SKM-1 treated with dmso at 0.1 percent for 144 hours (cell line): ENCODE data around the gene ZNF575.
"Not testable (repeated sequence)": the region's sequence is repeated elsewhere in the genome, so short reads cannot be mapped to it uniquely, and the experiment has no call there.

Experiments used
- DNase-seq: peaks from one replicate; lab custom pipeline; 2025; ENCODE audit not compliant: unreplicated experiment; lab: John Stamatoyannopoulos, UW

ZNF575 gene

DNA sequence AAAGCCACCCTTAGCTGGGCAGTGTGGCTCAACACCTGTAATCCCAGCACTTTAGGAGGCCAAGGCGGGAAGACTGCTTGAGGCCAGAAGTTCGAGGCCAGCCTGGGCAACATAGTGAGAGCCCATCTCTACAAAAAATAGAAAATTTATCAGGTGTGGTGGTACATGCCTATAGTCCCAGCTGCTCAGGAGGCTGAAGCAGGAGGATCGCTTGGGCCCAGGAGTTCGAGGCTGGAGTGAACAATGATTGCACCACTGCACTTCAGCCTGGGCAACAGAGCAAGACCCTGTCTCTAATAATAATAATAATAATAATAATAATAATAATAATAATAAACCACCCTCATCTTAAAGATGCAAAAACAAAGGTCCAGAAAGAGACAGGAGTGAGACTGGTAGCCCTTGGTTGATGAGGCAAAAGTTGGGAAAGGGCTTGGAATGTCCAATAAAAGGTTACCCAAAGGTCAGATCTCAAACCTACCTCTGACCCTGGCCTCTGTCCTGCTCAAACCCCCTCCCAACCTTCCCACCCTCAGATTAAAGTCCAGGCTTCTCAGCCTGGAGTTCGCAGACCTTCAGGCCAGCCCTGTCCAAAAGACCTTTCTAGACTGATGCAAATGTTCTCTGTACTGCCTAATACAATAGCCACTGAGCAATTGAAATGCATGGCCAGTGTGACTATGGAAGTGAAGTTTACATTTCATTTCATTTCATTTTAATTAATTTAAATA lies 9.1 kb downstream of the ZNF575 start:
- DNase-seq = no peak

DNA sequence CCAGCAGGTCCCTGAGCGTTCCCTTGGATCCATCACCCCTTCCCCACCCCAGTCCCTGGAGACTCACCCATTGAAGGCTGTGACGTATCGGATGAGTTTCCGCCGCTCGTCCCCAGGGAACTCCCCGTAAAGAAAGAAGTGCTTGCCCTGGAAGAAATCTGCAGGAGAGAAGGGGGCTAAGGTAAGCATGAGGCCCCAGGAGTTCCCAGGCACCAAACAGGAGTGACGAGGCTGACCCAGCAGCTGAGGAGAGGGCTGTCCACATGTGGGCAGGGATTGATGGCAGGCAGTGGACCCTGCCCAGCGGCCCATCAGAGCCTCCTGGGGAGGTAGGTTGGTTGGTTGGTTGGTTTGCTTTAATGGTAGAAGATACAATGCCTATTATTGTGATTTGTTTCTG lies 11.1 kb downstream of the ZNF575 start:
- DNase-seq = no peak

DNA sequence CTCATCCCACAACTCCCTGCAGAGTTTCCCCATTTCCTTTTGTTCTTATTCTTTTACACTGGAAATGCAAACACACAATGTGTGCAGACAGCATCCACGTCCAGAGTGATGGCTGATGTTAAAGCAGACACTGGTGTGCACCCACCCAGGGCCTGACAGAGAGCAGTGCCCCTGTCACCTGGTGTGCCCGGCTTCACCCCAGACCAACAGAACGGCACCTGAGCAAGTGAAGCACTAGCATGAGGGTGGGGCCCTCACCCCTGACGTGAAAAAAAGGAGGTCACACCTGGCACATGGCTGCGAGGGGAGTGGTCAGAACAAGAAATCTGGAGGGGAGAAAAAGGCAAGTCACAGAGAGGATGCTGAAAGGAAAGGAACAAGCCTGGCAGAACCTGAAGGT lies 12.3 kb downstream of the ZNF575 start:
- no peak for DNase-seq

DNA sequence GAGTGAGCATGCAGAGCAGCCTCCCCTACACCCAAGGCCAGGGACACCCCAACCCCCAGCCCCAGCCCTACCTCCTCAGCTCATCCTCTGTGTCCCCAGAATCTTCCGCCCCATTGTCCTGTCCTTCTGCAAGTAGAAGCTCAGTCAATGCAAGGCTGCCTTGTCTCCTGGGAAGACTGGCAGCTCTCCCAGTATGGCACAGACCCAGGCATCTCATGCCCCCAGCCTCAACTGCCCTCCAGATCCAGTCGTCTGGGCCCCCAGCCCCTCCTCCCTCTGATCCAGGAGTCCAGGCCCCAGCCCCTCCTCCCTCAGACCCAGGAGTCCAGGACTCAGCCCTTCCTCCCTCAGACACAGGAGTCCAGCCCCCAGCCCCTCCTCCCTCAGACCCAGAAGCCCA lies 13.0 kb downstream of the ZNF575 start:
- DNase-seq = no peak

DNA sequence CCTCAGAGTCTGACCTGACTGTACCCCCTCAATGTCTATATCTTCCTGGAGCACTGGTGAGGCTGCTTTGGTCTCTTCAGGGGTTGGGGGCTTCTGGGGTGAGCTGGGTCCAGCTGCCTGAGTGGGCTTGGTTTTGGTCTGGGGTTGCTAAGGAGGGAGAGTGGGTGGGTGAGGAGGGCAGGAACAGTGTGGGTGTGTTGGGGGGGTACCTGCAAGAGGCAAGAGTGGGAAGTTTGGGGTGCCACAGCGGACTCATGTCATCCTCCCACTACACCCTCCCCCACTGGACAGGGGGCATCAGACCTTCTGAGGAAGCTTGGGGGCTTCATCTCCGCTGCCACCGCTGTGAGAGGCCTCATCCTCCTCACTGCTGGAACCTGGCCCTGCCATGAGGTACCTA lies 13.6 kb downstream of the ZNF575 start:
- DNase-seq = no peak

DNA sequence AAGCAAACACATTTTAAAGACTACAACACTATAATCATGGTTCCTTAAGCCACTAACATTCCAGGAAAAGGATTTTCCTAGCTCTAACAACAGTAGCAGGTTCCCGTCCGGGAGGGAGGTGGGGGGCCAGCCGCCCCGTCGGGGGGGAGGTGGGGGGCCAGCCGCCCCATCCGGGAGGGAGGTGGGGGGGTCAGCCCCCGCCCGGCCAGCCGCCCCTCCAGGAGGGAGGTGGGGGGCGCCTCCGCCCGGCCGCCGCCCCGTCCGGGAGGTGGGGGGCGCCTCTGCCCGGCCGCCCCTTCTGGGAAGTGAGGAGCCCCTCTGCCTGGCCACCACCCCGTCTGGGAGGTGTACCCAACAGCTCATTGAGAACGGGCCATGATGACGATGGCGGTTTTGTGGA lies 14.9 kb downstream of the ZNF575 start:
- not testable (repeated sequence) for DNase-seq

DNA sequence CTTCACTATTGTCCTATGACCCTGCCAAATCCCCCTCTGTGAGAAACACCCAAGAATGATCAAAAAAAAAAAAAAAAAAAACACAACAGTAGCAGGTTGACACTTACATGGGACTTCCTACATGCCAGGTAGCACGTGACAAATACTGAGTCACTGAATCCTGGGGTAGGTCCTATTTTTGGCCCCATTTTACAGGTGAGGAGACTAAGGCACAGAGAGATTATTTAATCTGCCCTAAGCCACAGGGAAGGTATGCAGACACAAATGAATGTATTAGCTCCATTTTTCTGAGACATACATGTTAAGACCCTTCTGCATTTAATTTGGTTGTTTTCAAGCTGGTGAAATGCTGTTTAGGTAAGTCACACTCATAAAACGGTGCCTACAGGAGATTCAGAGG lies 15.7 kb downstream of the ZNF575 start:
- DNase-seq = no peak

DNA sequence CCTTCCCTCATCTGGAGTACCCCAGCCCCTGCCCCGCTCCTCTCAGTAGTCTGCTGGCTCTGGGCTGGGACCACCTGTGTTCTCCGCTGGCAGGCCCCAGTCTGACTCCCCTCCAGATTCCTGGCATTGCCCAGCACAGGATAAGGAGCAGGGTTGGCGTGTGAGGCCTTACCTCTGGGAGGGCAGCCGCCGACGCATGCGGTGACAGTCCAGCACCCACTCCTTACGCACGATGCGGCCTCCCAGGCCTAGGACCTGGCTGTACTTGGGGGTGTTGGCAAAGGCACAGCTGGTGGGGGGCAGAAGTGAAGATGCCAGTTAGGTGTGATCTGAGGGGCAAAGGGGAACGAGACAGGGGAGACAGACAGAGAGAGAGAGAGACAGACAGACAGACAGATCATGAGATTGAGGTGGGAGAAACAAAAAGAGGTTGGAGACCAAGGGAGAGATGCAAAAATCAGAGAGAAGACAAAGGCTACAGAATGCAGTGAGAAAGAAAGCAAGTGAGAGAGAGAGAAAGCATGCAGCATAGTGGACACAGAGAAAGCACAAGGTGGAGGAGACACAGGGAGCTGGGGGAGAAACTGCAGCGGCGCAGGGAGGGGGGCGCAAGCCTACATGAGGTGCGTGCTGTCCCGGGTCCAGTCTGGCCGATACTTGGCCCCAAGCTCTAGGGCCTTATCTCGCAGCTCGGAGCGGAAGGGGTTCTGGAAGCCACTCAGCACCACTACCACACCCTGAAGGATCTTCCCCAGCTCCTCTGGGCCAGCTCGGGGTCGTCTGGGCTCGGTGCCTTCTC lies 18.6 kb downstream of the ZNF575 start:
- DNase-seq = no peak

DNA sequence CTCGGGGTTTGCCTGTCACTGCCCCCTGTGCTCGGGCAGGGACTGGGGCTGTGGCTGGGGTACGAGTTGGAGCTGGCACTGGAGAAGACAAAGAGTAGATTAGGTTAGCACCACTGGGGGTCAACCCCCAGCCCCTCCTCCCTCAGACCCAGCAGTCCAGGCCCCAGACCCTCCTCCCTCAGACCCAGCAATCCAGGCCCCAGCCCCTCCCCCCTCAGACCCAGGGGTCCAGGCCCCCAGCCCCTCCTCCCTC lies 19.1 kb downstream of the ZNF575 start:
- DNase-seq = no peak

DNA sequence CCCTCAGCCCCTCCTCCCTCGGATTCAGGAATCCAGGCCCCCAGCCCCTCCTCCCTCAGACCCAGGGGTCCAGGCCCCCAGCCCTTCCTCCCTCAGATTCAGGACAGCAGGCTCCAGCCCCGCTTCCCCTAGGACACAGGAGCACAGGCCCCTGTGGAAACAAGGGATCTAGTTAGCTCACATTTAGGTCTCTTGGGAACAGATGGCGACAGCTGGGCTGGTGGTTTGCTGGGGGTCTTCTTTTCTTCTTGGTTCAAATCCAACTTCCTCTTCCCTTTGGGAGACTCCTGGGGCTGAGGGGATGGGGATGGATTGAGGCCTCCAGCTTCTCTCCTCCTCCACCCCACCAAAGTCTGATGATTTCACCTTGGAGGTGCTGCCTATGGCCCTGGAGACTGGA lies 19.6 kb downstream of the ZNF575 start:
- DNase-seq = no peak

DNA sequence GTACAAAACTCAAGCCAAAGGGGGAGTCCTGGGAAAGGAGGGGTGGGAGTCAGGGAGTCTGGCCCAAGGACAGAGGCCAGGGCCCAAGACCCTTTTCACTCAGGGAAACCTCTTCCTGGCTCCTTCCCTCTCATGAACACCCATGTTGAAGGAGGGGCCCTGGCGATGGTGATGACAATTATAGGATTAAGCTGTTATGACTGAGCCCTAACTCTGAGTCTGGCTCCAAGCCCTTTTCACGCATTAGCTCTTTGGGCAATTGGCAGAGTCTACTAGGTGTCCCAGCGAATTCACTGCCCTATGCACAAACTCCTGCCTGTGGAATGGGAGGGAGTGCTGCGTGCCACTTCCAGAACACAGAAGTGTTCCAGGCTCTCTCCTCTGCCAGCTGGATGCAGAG lies 20.7 kb downstream of the ZNF575 start:
- DNase-seq = no peak

DNA sequence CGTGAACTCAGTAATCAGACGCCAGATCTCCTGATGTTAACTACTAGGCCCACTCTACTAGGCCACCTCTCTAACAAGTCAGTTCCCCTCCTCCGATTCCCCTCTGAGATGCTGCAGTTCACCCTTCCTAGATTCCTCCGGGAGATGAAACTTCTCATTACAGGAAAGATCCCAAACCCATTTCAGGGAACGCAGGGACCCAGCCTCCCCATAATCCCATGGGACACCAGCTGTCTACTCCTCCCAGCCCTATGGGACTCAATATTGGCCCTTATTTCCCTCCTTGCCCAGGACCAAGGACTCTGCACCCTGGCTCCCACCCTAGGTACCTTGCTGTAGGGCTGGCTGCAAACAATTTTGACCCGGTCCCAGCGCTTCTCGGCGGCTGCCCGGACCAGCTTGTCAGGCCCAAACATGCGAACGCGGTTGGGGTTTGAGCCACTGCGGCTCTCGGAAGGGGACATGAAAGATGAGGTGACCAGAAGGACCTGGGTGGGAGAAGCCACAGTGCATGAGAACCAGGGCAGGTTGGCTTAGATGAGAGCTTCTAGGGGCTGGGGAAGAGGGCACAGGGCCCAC lies 21.4 kb downstream of the ZNF575 start:
- no peak for DNase-seq

DNA sequence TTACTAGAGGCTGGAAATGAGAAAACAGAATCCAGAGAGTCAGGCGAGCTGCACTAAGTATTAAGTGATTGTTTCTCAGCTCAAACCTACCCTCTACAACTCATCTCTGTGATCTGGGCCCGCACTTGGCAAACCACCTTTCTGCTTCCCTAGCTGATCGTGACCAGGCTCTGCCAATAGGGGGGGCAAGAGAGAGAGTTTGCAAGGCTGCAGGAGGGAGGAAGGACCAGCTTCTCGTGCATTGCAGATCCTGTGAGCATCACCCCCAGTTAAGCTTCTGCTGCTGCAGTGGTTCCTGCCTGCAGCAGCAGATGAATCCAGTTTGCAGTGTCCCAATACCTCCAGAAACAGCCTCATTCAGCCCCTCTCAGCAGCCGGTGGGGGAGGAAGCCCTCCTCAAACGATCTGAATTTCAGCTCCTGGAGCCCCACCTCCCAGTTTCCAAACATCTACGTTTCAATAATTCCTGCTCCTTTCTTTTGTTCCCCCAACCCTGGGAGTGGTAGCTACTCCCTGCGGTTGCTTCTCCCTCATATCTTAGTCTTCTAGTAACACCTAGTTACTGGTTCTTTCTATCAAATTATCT lies 22.3 kb downstream of the ZNF575 start:
- peak; percentile 20 for DNase-seq

DNA sequence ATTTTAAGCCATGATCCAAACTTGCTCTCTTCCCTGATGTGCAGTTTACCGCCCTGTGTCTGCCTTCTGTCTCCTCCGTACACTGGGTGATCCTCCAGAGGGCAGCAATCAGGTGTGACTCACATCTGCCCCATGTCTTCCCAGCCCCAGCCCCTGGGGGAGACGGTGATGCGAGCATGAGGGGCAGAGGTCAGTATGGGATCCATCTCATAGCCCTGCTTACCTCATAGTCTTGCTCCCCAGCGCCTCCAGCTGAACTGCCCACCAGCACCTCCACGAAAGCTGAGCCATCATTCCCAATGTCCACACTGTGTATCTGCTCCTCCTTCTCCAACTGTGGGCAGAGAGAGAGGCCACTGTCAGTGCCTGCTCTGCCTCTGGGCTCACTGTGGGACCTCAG lies 27.7 kb downstream of the ZNF575 start:
- DNase-seq = no peak

DNA sequence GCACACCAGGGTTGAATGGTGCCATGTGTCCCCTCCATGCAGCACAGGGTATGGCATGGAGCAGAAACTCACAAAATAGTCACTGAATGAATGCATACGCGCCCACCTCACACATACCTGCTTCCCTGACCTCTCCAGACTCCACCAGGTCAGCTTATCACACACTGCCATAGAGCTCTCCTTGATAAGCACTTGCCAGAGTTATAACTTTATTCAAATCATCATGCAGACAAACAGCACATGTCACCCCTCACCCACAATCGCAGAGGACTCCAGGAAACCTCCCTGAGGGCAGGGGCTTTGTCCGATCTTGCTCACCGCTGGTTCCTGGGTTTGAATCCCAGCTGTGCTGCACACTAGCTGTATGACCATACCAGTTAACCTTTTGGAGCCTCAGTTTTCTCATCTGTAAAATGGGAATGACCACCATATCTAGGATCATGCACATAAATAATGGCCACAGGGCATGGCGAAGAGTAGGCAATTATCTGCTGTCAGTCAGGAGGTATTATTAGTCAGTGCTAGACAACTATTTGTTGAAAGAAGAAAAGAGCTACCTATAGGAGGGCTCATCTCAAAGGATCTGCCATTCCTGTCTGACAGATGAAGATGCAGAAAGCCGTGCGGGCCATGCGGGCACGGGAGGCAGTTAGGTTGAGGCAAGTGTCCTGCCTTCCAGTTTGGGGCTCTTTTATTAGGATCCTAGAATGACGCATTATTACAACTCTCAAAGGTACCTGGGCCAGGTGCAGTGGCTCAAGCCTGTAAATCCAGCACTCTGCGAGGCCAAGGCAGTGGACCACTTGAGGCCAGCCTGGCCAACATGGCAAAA lies 28.4 kb downstream of the ZNF575 start:
- DNase-seq = no peak

DNA sequence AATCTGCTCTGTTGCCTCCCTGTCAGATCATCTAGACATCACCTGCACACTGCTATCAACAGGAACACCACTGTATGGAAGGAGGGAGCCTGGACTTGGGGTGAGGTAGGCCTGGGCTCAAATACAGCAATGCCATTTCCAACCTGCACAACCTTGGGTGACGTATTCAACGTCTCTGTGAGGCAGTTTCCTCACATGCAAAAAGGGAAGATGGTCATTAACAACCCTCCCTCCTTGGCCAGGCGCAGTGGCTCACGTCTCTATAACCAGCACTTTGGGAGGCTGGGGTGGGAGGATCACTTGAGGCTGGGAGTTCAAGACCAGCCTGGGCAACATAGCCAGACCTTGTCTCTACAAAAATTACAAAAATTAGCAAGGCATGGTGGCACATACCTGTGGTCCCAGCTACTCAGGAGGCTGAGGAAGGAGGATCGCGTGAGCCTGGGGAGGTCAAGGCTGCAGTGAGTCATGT lies 29.3 kb downstream of the ZNF575 start:
- no peak for DNase-seq

DNA sequence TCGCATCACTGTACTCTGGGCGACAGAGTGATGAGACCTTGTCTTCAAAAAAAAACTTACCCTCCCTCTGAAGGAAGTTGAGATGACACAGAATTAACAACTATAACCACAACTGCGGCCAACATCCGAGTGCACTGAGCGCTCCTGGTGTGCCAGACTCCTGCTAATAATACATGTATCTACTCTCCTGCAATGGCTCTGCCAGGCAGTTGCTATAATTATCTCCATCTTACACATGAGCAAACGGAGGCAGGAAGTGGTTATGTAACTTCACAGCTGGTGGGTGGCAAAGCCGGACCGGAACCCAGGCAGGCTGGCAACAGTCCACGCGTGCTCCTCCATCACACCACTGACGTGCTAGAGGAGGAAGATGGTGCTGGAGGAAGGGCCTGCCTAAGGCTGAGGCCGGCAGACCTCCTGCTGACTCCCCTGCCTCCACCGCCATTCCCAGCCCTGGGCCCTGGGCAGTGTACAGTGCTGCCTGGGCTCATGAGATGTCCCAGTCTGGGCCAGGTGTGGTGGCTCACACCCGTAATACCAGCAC lies 29.8 kb downstream of the ZNF575 start:
- peak; percentile 94 for DNase-seq

DNA sequence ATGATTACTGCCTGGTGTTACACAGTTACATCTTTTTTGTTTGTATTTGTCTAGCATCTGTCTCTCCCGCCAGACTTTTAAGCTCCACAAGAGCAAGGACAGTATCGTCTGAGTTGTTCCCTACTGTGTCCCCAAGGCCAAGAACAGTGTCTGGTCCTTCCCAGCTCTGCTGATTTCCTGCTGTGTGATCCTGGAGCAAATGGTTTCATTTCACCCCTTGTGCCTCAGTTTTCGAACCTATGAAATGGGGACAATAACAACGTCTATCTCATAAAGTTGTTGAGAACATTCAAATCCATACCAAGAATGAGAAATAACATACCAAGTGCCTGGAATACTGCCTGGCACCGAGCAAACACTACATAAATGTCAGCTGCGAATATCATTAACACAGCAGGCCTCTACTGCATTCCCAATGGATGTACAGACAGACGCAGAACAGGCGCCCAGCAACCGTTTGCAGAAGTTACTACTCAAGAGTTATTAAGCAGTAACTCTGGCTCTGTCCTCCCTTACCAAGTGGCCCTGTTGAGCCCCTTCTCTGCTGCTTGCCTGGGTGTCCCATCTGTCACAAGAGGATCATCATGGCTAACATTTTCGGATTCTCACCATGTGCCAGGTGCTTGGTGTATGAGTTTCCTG lies 30.9 kb downstream of the ZNF575 start:
- DNase-seq = no peak

DNA sequence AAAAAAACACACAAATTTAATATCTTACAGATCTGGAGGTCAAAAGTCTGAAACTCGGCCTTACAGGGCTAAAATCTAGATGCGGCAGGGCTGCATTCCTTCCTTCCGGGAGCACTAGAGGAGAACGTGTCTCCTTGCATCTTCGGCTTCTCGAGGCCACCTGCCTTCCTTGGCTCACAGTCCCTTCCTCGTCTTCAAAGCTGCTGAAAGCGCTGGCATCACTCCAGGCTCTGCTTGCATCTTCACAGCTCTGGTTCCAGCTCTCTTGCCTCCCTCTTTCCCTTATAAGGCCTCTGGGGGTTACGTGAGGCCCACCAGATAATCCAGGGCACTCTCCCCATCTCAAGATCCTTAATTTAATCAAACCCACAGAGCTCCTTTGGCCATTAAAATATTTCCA lies 31.8 kb downstream of the ZNF575 start:
- DNase-seq = no peak

DNA sequence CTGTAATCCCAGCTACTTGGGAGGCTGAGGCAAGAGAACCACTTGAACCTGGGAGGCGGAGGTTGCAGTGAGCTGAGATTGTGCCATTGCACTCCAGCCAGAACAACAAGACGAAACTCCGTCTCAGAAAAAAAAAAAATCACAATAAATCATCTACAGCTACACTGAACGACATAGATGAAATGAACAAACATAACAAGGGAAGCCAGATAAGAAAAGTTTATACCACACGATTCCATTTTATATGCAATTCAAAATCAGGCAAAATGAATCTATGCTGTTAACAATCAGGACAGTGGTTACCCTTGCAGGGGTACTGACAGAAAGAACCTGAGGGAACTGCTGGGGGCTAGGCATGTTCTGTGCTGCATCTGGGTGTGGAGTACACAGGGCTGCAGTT lies 36.7 kb downstream of the ZNF575 start:
- DNase-seq = no peak
